K562 (cell line): ENCODE data around the gene MAP3K4. TPM values are rescaled to one million over a fixed set of nuclear protein-coding genes. Genes with fewer than 3 reads are reported as not detected.
A peak's percentile ranks its signal among the peaks of the same experiment; 100 is the strongest.

ENCODE experiments used
- ATAC-seq: fragments of 200-7000 bp; cut with Tn5 transposase; 3 replicates; pipeline ENCODE4 v1.9.1; 2020; ENCODE audit warnings: moderate library complexity
- BruUV-seq: library from RNA; stranded (reverse); fragments of 400-500 nt; replicated peaks from 2 replicates; lab custom pipeline; 2021; lab: Mats Ljungman, UMichigan
- CTCF ChIA-PET: fragments of 300-600 bp; formaldehyde crosslinking; extraction: SDS; loops from one replicate; lab custom pipeline; 2021; ENCODE audit warnings: low intra/inter-chr PET ratio; lab: Yijun Ruan, JAX
- POLR2A ChIA-PET: fragments of 300-600, 350-650 bp; sonication (Branson Sonifier 250); formaldehyde crosslinking; extraction: SDS; loops from one replicate; lab custom pipeline; 2021; ENCODE audit warnings: antibody characterized with exemption, inconsistent platforms; lab: Yijun Ruan, JAX
- DNase-seq, 4 experiments: peaks; one replicate each; pipeline versions ENCODE4 v3.0.0 to v3.0.0-alpha.2; 2011 to 2018; ENCODE audit warnings: low spot score in 3 of 4, mixed read lengths in 3 of 4; ENCODE audit errors: extremely low read depth in 1 of 4
- FAIRE-seq: peaks from 2 replicates; lab custom pipeline; 2011; peaks lifted over from hg19 to GRCh38; lab: Jason Lieb, UNC
- H2AFZ ChIP-seq: 2 replicates; pipeline ENCODE4 v1.6.0; 2011; ENCODE audit warnings: low read depth, low read length, control low read depth, inconsistent platforms
- H3K27ac ChIP-seq: fragments of 200-600 bp; 3 replicates; pipeline ENCODE4 v1.8.0; 2011; ENCODE audit warnings: low read depth, mild to moderate bottlenecking, control low read depth, inconsistent platforms, low read length, moderate library complexity, mixed read lengths; ENCODE audit errors: extremely low read depth
- H3K27me3 ChIP-seq, 2 experiments: fragments of 300-600 bp in 1 of 2; 2 replicates in 1 of 2; 3 replicates in 1 of 2; pipeline versions ENCODE4 v1.6.0 to v1.8.0; 2011; ENCODE audit warnings: inconsistent platforms in 2 of 2, low read length in 2 of 2, mild to moderate bottlenecking in 1 of 2, mixed read lengths in 1 of 2, moderate library complexity in 1 of 2; ENCODE audit not compliant: control insufficient read depth in 2 of 2, insufficient read depth in 2 of 2
- H3K36me3 ChIP-seq: fragments of 300-600 bp; 3 replicates; pipeline ENCODE4 v1.8.0; 2011; ENCODE audit warnings: mild to moderate bottlenecking, low read length, inconsistent platforms; ENCODE audit not compliant: control insufficient read depth, insufficient read depth
- H3K4me1 ChIP-seq, 2 experiments: fragments of 200-600 bp in 1 of 2; replicated peaks in 1 of 2; 2 replicates in 1 of 2; 3 replicates in 1 of 2; pipeline versions ENCODE4 v1.5.1 to v1.8.0; 2011; ENCODE audit warnings: inconsistent platforms in 2 of 2, low read length in 2 of 2, mild to moderate bottlenecking in 1 of 2, mixed read lengths in 1 of 2, moderate library complexity in 1 of 2; ENCODE audit not compliant: control insufficient read depth in 2 of 2, insufficient read depth in 2 of 2
- H3K4me2 ChIP-seq: 2 replicates; pipeline ENCODE4 v1.6.1; 2011; ENCODE audit warnings: low read length, control low read depth, inconsistent platforms, mixed read lengths; ENCODE audit not compliant: insufficient read depth
- H3K4me3 ChIP-seq: fragments of 200-600 bp; sonication (generic), shearing (Covaris generic); 2 replicates; pipeline ENCODE4 v1.5.1; 2016; ENCODE audit warnings: control low read depth, inconsistent platforms
- H3K79me2 ChIP-seq: fragments of 200-600 bp; 3 replicates; pipeline ENCODE4 v1.8.0; 2011; ENCODE audit warnings: low read length, inconsistent platforms; ENCODE audit not compliant: control insufficient read depth, insufficient read depth
- H3K9ac ChIP-seq, 2 experiments: 2 replicates each; pipeline versions ENCODE4 v1.6.0 to v1.6.1; 2011; ENCODE audit warnings: low read depth in 2 of 2, low read length in 2 of 2, control low read depth in 1 of 2, inconsistent platforms in 1 of 2, mild to moderate bottlenecking in 1 of 2, mixed read lengths in 1 of 2; ENCODE audit not compliant: insufficient read depth in 1 of 2
- H3K9me1 ChIP-seq: one replicate; pipeline ENCODE4 v1.6.0; 2011; ENCODE audit warnings: inconsistent platforms, mild to moderate bottlenecking, low read length, moderate library complexity; ENCODE audit not compliant: control insufficient read depth, insufficient read depth
- H3K9me3 ChIP-seq: replicated peaks from 2 replicates; pipeline ENCODE4 v1.5.1; 2011; ENCODE audit warnings: low read depth, low read length, inconsistent platforms; ENCODE audit not compliant: control insufficient read depth, insufficient read depth
- H4K20me1 ChIP-seq: replicated peaks from 2 replicates; pipeline ENCODE4 v1.6.1; 2011; ENCODE audit warnings: low read length, inconsistent platforms, mixed read lengths; ENCODE audit not compliant: control insufficient read depth, insufficient read depth
- DIDO1 ChIP-seq: fragments of 450-650 bp; IDR thresholded peaks from 2 replicates; pipeline ENCODE4 v1.6.1; 2016; ENCODE audit warnings: low read depth, missing biosample characterization, missing genetic modification characterization
- GTF2A2 ChIP-seq: IDR thresholded peaks from 2 replicates; pipeline ENCODE4 v1.6.1; 2016; ENCODE audit warnings: mild to moderate bottlenecking, missing genetic modification characterization, missing compliant biosample characterization
- MTA3 ChIP-seq: fragments of 450-650 bp; formaldehyde crosslinking; IDR thresholded peaks from 2 replicates; pipeline ENCODE4 v1.6.1; 2017; ENCODE audit warnings: mild to moderate bottlenecking, borderline replicate concordance
- MTF1 ChIP-seq: fragments of 250-450 bp; sonication (Bioruptor Pico); IDR thresholded peaks from 2 replicates; pipeline ENCODE4 v1.9.0; 2021; ENCODE audit warnings: moderate library complexity, mild to moderate bottlenecking, inconsistent platforms, borderline replicate concordance
- MYC ChIP-seq, 2 experiments: fragments of 250-450 bp in 1 of 2; sonication (Bioruptor Pico) in 1 of 2; IDR thresholded peaks; 2 replicates each; pipeline versions ENCODE4 v1.5.1 to v1.6.1; 2012 to 2021; ENCODE audit warnings: low read depth in 2 of 2, borderline replicate concordance in 1 of 2, improper control_type of control experiment in 1 of 2, low read length in 1 of 2, mild to moderate bottlenecking in 1 of 2, moderate library complexity in 1 of 2
- NFIX ChIP-seq: fragments of 250-450 bp; sonication (Bioruptor Pico); IDR thresholded peaks from 2 replicates; pipeline ENCODE4 v1.4.0; 2020; ENCODE audit warnings: low read depth, mild to moderate bottlenecking, moderate library complexity
- SAP30 ChIP-seq: fragments of 200-600 bp; sonication (generic); IDR thresholded peaks from 2 replicates; pipeline ENCODE4 v1.6.1; 2012; ENCODE audit warnings: borderline replicate concordance, low read depth, mild to moderate bottlenecking, moderate library complexity, low read length, control low read depth, inconsistent platforms; ENCODE audit not compliant: insufficient read depth, poor library complexity, severe bottlenecking
- TRIM28 ChIP-seq: fragments of 450-650 bp; IDR thresholded peaks from 2 replicates; pipeline ENCODE4 v1.6.1; 2017
- ZEB2 ChIP-seq: fragments of 450-650 bp; IDR thresholded peaks from 2 replicates; pipeline ENCODE4 v1.6.1; 2016
- ZFP36 ChIP-seq: fragments of 150-350 bp; IDR thresholded peaks from 2 replicates; pipeline ENCODE4 v1.6.1; 2018; ENCODE audit warnings: low read length, low read depth; ENCODE audit not compliant: partially characterized antibody
- ZNF316 ChIP-seq: fragments of 450-650 bp; IDR thresholded peaks from 2 replicates; pipeline ENCODE4 v1.6.1; 2016
- WGBS: fragments of 100-300 bp; shearing (Covaris generic); methylation state at CpG from one replicate; pipeline ENCODE4 v1.1.6; 2016; ENCODE audit warnings: low coverage, mixed read lengths; ENCODE audit not compliant: insufficient coverage; ENCODE audit errors: missing lambda C conversion rate; 5-methylcytosine and 5-hydroxymethylcytosine counted together
- in situ Hi-C: fragments of 300-500 bp; cut with MboI; formaldehyde crosslinking; loops from 4 replicates; pipeline ENCODE4 v1.15.0; 2018; ENCODE audit warnings: inconsistent platforms, mixed read lengths
- intact Hi-C: fragments of 100-400 bp; cut with micrococcal nuclease; formaldehyde crosslinking; loops from 2 replicates; pipeline ENCODE4 v1.14.2; 2022
- polyA plus RNA-seq, 8 experiments: library from polyadenylated mRNA; depleted of rRNA in 4 of 8; stranded (reverse) in 5 of 8; unstranded in 3 of 8; fragments of >200 nt; fragmentation: Nextera tagmentation in 2 of 8; fragmentation: Illumina TruSeq in 1 of 8; extraction: Ambion mirVana in 2 of 8; extraction: Trizol in 1 of 8; gene quantifications; 2 replicates each; pipeline versions ENCODE4 v1.2.1 to v1.2.3, GENCODE V29; 2011 to 2014; ENCODE audit warnings: inconsistent platforms in 1 of 8, missing spikeins in 1 of 8
- total RNA-seq, 7 experiments: library from RNA; depleted of rRNA in 6 of 7; stranded (reverse); fragments of >200 nt in 6 of 7; fragmentation: Illumina TruSeq in 2 of 7; extraction: Trizol in 2 of 7; gene quantifications; 2 replicates each; pipeline versions ENCODE4 v1.2.1 to v1.2.3, GENCODE V29; 2011 to 2021; ENCODE audit warnings: low replicate concordance in 1 of 7
- TF ChIP-seq, protein P1 (sequence below): fragments of 250-450 bp; sonication (Bioruptor Pico); IDR thresholded peaks from 2 replicates; pipeline ENCODE4 v1.8.0; 2021; ENCODE audit warnings: moderate library complexity, mild to moderate bottlenecking, inconsistent platforms
- TF ChIP-seq, protein P2 (sequence below): IDR thresholded peaks from 2 replicates; pipeline ENCODE4 v1.6.1; 2012; ENCODE audit warnings: low read depth, low read length, improper control_type of control experiment, borderline replicate concordance
- TF ChIP-seq, protein P3 (sequence below): IDR thresholded peaks from 2 replicates; pipeline ENCODE4 v1.6.1; 2016; ENCODE audit warnings: missing genetic modification characterization, missing compliant biosample characterization
- TF ChIP-seq, protein P4 (sequence below): fragments of 250-450 bp; sonication (Bioruptor Pico); IDR thresholded peaks from 2 replicates; pipeline ENCODE4 v1.6.1; 2021; ENCODE audit warnings: mild to moderate bottlenecking

Gene MAP3K4
- total and polyA plus RNA-seq, 9 of the 15 experiments (the other 6 are each of a cell fraction or from before 2014, with no cell fraction given): 21.0 to 77.2 (median 48.9) TPM

GRCh38 chr6:160996131-160996601, 4.6 kb downstream of the MAP3K4 start (continued):
- TF ChIP-seq, protein P1, sequence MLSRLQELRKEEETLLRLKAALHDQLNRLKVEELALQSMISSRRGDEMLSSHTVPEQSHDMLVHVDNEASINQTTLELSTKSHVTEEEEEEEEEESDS (CRISPR knock-in tag): no peak
- TF ChIP-seq, all 486 proteins: peak for 0

GRCh38 chr6:160998217-160998616, 6.6 kb downstream of the MAP3K4 start:
- H3K9ac ChIP-seq: no peak overlapping the region
- intact Hi-C loops: no loop called here
- POLR2A ChIA-PET: interaction anchor here (0.7 to 2.4 kb wide), 8 partner anchors 11 to 167 kb away, joined by 3 to 12 read pairs (median 4); no protein-coding TSS in a partner anchor
- TF ChIP-seq MYC (IDR thresholded peaks at IDR 0.05; ENCODE audit: low read depth, low read length) (no peak), MYC (CRISPR knock-in tag; IDR thresholded peaks at IDR 0.05; ENCODE audit: borderline replicate concordance, low read depth) (no peak), MTA3 (no peak), ZNF316 (no peak), ZFP36 (no peak), ZEB2 (no peak), DIDO1 (no peak), TRIM28 (no peak), SAP30 (no peak), NFIX (CRISPR knock-in tag) (peak; percentile 47; the same call in 1 of the 2 replicates), MTF1 (CRISPR knock-in tag) (peak; percentile 60; the same call in 1 of the 2 replicates), GTF2A2 (tag) (no peak)
- TF ChIP-seq, protein P2, sequence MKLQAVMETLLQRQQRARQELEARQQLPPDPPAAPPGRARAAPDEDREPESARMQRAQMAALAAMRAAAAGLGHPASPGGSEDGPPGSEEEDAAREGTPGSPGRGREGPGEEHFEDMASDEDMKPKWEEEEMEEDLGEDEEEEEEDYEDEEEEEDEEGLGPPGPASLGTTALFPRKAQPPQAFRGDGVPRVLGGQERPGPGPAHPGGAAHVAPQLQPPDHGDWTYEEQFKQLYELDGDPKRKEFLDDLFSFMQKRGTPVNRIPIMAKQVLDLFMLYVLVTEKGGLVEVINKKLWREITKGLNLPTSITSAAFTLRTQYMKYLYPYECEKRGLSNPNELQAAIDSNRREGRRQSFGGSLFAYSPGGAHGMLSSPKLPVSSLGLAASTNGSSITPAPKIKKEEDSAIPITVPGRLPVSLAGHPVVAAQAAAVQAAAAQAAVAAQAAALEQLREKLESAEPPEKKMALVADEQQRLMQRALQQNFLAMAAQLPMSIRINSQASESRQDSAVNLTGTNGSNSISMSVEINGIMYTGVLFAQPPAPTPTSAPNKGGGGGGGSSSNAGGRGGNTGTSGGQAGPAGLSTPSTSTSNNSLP: no peak
- TF ChIP-seq, protein P3, sequence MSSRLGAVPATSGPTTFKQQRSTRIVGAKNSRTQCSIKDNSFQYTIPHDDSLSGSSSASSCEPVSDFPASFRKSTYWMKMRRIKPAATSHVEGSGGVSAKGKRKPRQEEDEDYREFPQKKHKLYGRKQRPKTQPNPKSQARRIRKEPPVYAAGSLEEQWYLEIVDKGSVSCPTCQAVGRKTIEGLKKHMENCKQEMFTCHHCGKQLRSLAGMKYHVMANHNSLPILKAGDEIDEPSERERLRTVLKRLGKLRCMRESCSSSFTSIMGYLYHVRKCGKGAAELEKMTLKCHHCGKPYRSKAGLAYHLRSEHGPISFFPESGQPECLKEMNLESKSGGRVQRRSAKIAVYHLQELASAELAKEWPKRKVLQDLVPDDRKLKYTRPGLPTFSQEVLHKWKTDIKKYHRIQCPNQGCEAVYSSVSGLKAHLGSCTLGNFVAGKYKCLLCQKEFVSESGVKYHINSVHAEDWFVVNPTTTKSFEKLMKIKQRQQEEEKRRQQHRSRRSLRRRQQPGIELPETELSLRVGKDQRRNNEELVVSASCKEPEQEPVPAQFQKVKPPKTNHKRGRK (tag): no peak
- TF ChIP-seq, protein P4, sequence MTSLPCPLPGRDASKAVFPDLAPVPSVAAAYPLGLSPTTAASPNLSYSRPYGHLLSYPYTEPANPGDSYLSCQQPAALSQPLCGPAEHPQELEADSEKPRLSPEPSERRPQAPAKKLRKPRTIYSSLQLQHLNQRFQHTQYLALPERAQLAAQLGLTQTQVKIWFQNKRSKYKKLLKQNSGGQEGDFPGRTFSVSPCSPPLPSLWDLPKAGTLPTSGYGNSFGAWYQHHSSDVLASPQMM: no peak

More at GRCh38 chr6:160998217-160998616, 6.6 kb downstream of the MAP3K4 start:
- H3K9me3 ChIP-seq: 0 out of 2 replicates have a peak, but pooled peaks cover 2% of the 10 kb centered on the region
- no peak overlapping the region for H2AFZ ChIP-seq
- H3K4me2 ChIP-seq: no peak overlapping the region
- peaks cover 3 to 11% of the 10 kb centered on the region in 2 experiments; a peak in 4 of 5 replicates for H3K4me1 ChIP-seq
- WGBS: 93% methylated on average over 3 of the region's 3 CpGs
- no peak overlapping the region for H3K4me3 ChIP-seq
- in situ Hi-C loops: no loop called here
- 0 out of 2 replicates have a peak, but pooled peaks cover 3% of the 10 kb centered on the region for H4K20me1 ChIP-seq
- no peaks in the 10 kb centered on the region for H3K9me1 ChIP-seq
- ATAC-seq (no peak), FAIRE-seq (no peak), DNase-seq (no peak)
- peaks cover 24% of the 10 kb centered on the region for H3K36me3 ChIP-seq
- no peaks in the 10 kb centered on the region for H3K27me3 ChIP-seq
- H3K79me2 ChIP-seq: peaks cover 94% of the 10 kb centered on the region
- no peak overlapping the region for H3K27ac ChIP-seq
- CTCF ChIA-PET: no interaction called here
- BruUV-seq: no TSS peak
